NB4 (cell line): Measurements from ENCODE around the gene RAB6C.
"Not testable (repeated sequence)": the region's sequence is repeated elsewhere in the genome, so short reads cannot be mapped to it uniquely, and the experiment has no call there.

ENCODE experiments used
- POLR2A ChIP-seq: IDR thresholded peaks from 2 replicates; pipeline ENCODE4 v1.6.1; 2011; ENCODE audit warnings: mild to moderate bottlenecking; ENCODE audit not compliant: insufficient read length; ENCODE audit errors: extremely low read depth
- TF ChIP-seq, protein P1 (sequence below): IDR thresholded peaks from 2 replicates; pipeline ENCODE4 v1.6.1; 2011; ENCODE audit warnings: low read depth, low read length

GRCh38 chr2:129979629-129980155 is at the start of gene RAB6C:
- not testable (repeated sequence) for TF ChIP-seq POLR2A
- TF ChIP-seq, protein P1, sequence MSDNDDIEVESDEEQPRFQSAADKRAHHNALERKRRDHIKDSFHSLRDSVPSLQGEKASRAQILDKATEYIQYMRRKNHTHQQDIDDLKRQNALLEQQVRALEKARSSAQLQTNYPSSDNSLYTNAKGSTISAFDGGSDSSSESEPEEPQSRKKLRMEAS, result not testable (repeated sequence)
